OCI-LY3 (cell line): ENCODE data around the gene THPO.

ENCODE experiments used
- EZH2phosphoT487 ChIP-seq: fragments of 200-600 bp; shearing (Covaris generic); IDR thresholded peaks from 2 replicates; pipeline ENCODE4 v1.6.1; 2018; ENCODE audit warnings: antibody characterized with exemption, mixed run types, low read depth
- TF ChIP-seq, protein P1 (sequence below): fragments of 200-600, 300-600 bp; sonication (generic); IDR thresholded peaks from 2 replicates; pipeline ENCODE4 v1.5.1; 2014; ENCODE audit warnings: antibody characterized with exemption, low read length, low read depth

- TF ChIP-seq, protein P1, sequence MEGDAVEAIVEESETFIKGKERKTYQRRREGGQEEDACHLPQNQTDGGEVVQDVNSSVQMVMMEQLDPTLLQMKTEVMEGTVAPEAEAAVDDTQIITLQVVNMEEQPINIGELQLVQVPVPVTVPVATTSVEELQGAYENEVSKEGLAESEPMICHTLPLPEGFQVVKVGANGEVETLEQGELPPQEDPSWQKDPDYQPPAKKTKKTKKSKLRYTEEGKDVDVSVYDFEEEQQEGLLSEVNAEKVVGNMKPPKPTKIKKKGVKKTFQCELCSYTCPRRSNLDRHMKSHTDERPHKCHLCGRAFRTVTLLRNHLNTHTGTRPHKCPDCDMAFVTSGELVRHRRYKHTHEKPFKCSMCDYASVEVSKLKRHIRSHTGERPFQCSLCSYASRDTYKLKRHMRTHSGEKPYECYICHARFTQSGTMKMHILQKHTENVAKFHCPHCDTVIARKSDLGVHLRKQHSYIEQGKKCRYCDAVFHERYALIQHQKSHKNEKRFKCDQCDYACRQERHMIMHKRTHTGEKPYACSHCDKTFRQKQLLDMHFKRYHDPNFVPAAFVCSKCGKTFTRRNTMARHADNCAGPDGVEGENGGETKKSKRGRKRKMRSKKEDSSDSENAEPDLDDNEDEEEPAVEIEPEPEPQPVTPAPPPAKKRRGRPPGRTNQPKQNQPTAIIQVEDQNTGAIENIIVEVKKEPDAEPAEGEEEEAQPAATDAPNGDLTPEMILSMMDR = no peak
- no peak for TF ChIP-seq EZH2phosphoT487
Measured at GRCh38 chr3:184368586-184369183, 9.3 kb downstream of the THPO start.
